ENCODE results near the gene ASTN2. TPM values are rescaled to one million over a fixed set of nuclear protein-coding genes. Genes with fewer than 3 reads are reported as not detected.

Gene ASTN2
- total and polyA plus RNA-seq, 9 donors, result 1.8 to 6.4 (median 3.2) TPM

- H3K4me3 ChIP-seq, result no peak overlapping the region
- no peak overlapping the region for H3K27ac ChIP-seq
- 33 to 54% (median 49%) methylated on average over 2 of the region's 2 CpGs for WGBS, 3 donors
- no peaks in the 10 kb centered on the region for H3K9me3 ChIP-seq
- TF ChIP-seq POLR2A (IDR thresholded peaks at IDR 0.05) (no peak), CTCF (IDR thresholded peaks at IDR 0.05) (no peak), EP300 (IDR thresholded peaks at IDR 0.05) (no peak)
- no peak for DNase-seq
- no peaks in the 10 kb centered on the region for H3K27me3 ChIP-seq
- no peaks in the 10 kb centered on the region for H3K4me1 ChIP-seq (ENCODE audit: insufficient read depth)
- H3K36me3 ChIP-seq, result no peaks in the 10 kb centered on the region
- intact Hi-C loops (cut with DNase I), result no loop called here
Observed at GRCh38 chr9:117341151-117341550, 73.7 kb downstream of the ASTN2 start.

GRCh38 chr9:117340422-117340821, 74.4 kb downstream of the ASTN2 start:
- DNase-seq, result no peak
- no peaks in the 10 kb centered on the region for H3K36me3 ChIP-seq
- no peaks in the 10 kb centered on the region for H3K9me3 ChIP-seq
- H3K4me3 ChIP-seq, result no peak overlapping the region
- TF ChIP-seq POLR2A (IDR thresholded peaks at IDR 0.05) (no peak), CTCF (IDR thresholded peaks at IDR 0.05) (no peak), EP300 (IDR thresholded peaks at IDR 0.05) (no peak)
- H3K27me3 ChIP-seq, result no peaks in the 10 kb centered on the region
- intact Hi-C loops (cut with DNase I), result no loop called here
- H3K27ac ChIP-seq, result no peak overlapping the region
- WGBS, 3 donors, result 89 to 91% (median 89%) methylated on average over 4 of the region's 4 CpGs
- no peaks in the 10 kb centered on the region for H3K4me1 ChIP-seq (ENCODE audit: insufficient read depth)

- no peak for TF ChIP-seq POLR2A (IDR thresholded peaks at IDR 0.05)
- no peak for TF ChIP-seq CTCF (IDR thresholded peaks at IDR 0.05)
- no peak for TF ChIP-seq EP300 (IDR thresholded peaks at IDR 0.05)
- no peak for DNase-seq
- H3K4me1 ChIP-seq (ENCODE audit: insufficient read depth), result no peaks in the 10 kb centered on the region
- H3K36me3 ChIP-seq, result no peaks in the 10 kb centered on the region
- intact Hi-C loops (cut with DNase I), result no loop called here
- H3K4me3 ChIP-seq, result no peak overlapping the region
- H3K9me3 ChIP-seq, result no peaks in the 10 kb centered on the region
- H3K27ac ChIP-seq, result no peak overlapping the region
- WGBS, 3 donors, result 2 to 10% (median 9%) methylated on average over 2 of the region's 2 CpGs
- no peaks in the 10 kb centered on the region for H3K27me3 ChIP-seq
Observed at GRCh38 chr9:117335837-117336433, 78.9 kb downstream of the ASTN2 start.

GRCh38 chr9:117334101-117334500, 80.8 kb downstream of the ASTN2 start:
- TF ChIP-seq CTCF (IDR thresholded peaks at IDR 0.05) (no peak), EP300 (IDR thresholded peaks at IDR 0.05) (no peak), POLR2A (IDR thresholded peaks at IDR 0.05) (no peak)
- Histone ChIP-seq H3K27me3 (no peaks in the 10 kb centered on the region), H3K9me3 (no peaks in the 10 kb centered on the region), H3K27ac (no peak overlapping the region), H3K36me3 (no peaks in the 10 kb centered on the region), H3K4me3 (no peak overlapping the region), H3K4me1 (ENCODE audit: insufficient read depth) (no peaks in the 10 kb centered on the region)
- DNase-seq, result no peak
- intact Hi-C loops (cut with DNase I), result no loop called here
- 67 to 85% (median 76%) methylated on average over 2 of the region's 2 CpGs for WGBS, 3 donors
